DMS114 treated with DMSO at 0.1 percent for 48 hours (cell line): ENCODE results near the gene MTHFD1L.
"Not testable (repeated sequence)": the region's sequence is repeated elsewhere in the genome, so short reads cannot be mapped to it uniquely, and the experiment has no call there.

Experiments used
- DNase-seq: peaks from one replicate; lab custom pipeline; 2025; ENCODE audit not compliant: unreplicated experiment; lab: John Stamatoyannopoulos, UW

MTHFD1L gene

GRCh38 chr6:150865406-150866146 lies at the start of gene MTHFD1L:
Gene MTHFD1L (plus strand): TSS chr6:150865702. CDS start chr6:150865823, 121 bp downstream.
- DNase-seq = peak; percentile 27

- DNase-seq = not testable (repeated sequence)
These were observed 48.9 kb upstream of the MTHFD1L start for GRCh38 chr6:150816554-150816953.

- no peak for DNase-seq
These were observed 42.6 kb upstream of the MTHFD1L start for GRCh38 chr6:150822932-150823331.

- no peak for DNase-seq
These were observed 38.7 kb upstream of the MTHFD1L start for GRCh38 chr6:150826788-150827187.

GRCh38 chr6:150828107-150828506 lies 37.4 kb upstream of the MTHFD1L start:
- DNase-seq = not testable (repeated sequence)

GRCh38 chr6:150830439-150831165 lies 34.9 kb upstream of the MTHFD1L start:
- DNase-seq = no peak

- no peak for DNase-seq
These were observed 33.9 kb upstream of the MTHFD1L start for GRCh38 chr6:150831577-150831976.

GRCh38 chr6:150835620-150836019 lies 29.9 kb upstream of the MTHFD1L start:
- DNase-seq = no peak

- no peak for DNase-seq
These were observed 25.3 kb upstream of the MTHFD1L start for GRCh38 chr6:150840185-150840584.

- DNase-seq = no peak
These were observed 24.3 kb upstream of the MTHFD1L start for GRCh38 chr6:150841189-150841588.

GRCh38 chr6:150841697-150842096 lies 23.8 kb upstream of the MTHFD1L start:
- no peak for DNase-seq

- no peak for DNase-seq
These were observed 21.1 kb upstream of the MTHFD1L start for GRCh38 chr6:150844371-150844770.

GRCh38 chr6:150846641-150847040 lies 18.9 kb upstream of the MTHFD1L start:
- DNase-seq = no peak

GRCh38 chr6:150848400-150848799 lies 17.1 kb upstream of the MTHFD1L start:
- no peak for DNase-seq

GRCh38 chr6:150854392-150854791 lies 11.1 kb upstream of the MTHFD1L start:
- DNase-seq = not testable (repeated sequence)

- not testable (repeated sequence) for DNase-seq
These were observed 10.3 kb upstream of the MTHFD1L start for GRCh38 chr6:150855171-150855570.

- no peak for DNase-seq
These were observed 8.2 kb upstream of the MTHFD1L start for GRCh38 chr6:150857062-150857944.

GRCh38 chr6:150857945-150858308 lies 7.6 kb upstream of the MTHFD1L start:
- DNase-seq = no peak

- DNase-seq = not testable (repeated sequence)
These were observed 3.9 kb upstream of the MTHFD1L start for GRCh38 chr6:150861448-150862168.

GRCh38 chr6:150863213-150863928 lies 2.1 kb upstream of the MTHFD1L start:
- DNase-seq = no peak
